ENCODE measurements around the gene MAPK9.
"Not testable (repeated sequence)": the region's sequence is repeated elsewhere in the genome, so short reads cannot be mapped to it uniquely, and the experiment has no call there.

MAPK9 gene

DNA sequence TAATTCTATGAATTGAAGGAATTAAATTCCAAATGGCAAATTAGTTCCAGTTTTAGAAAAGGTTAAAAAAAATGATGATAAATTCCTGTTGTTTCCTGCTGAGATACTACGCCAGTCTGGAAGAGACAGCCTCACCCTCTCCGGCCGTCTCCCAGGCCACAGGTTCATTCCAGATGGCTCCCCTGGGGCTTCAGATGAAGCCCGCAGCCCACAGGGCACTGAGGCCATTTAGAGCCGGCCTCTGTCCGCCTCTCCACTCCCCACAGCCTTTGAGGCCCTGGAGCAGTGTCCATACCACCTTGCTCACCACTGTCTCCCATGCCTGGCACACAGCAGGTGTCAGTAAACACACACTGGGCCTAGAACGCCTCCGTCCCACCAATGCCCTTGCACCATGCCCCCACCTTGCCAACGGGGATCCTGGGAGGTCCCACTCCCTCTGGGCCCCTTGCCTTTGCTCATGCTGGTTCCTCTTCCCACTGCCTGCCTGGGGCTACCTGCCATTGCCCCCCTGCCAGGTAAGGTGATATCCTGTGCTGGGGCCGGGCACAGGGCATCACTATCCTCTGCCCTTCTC, 35.2 kb upstream of the MAPK9 start:
- no peak for DNase-seq (ENCODE audit: low read depth)

- DNase-seq (ENCODE audit: low read depth): no peak
Observed at GRCh38 chr5:180324601-180324950, 32.7 kb upstream of the MAPK9 start.

DNA sequence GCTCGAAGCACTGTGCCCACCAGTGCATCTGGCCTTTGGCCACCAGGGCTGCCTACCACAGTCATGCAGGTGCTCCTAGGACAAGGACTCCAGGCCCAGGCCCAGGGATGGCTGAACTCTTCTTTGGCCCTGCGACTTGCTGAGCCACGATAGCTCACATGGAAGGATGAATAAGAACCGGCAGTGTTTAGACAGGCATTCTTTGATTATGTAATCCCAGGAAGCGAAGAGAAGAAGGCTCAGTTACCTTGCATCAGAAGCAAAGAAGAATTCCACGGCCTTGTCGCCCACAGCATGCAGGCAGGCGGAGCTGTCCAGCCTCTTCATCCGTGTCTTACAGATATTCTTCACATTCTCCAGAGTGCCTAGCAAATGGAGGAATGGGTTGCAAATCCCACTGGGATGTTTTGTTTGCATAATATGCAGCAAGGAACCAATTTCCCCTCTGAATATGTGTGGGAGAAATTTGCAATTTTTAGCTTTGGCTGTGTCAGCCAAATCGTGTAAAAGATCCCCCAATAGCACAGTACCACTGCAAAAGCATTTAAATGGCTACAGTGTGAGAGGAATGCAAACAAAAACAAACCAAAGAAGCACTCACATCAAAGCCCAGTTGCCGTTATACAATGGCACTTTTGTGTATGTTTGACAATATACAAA, 32.2 kb upstream of the MAPK9 start:
- DNase-seq (ENCODE audit: low read depth): no peak

- DNase-seq (ENCODE audit: low read depth): no peak
Observed at GRCh38 chr5:180323160-180323559, 31.3 kb upstream of the MAPK9 start.

GRCh38 chr5:180318456-180319089, 26.7 kb upstream of the MAPK9 start:
- DNase-seq (ENCODE audit: low read depth): no peak

GRCh38 chr5:180316586-180316985, 24.7 kb upstream of the MAPK9 start:
- DNase-seq (ENCODE audit: low read depth): no peak

DNA sequence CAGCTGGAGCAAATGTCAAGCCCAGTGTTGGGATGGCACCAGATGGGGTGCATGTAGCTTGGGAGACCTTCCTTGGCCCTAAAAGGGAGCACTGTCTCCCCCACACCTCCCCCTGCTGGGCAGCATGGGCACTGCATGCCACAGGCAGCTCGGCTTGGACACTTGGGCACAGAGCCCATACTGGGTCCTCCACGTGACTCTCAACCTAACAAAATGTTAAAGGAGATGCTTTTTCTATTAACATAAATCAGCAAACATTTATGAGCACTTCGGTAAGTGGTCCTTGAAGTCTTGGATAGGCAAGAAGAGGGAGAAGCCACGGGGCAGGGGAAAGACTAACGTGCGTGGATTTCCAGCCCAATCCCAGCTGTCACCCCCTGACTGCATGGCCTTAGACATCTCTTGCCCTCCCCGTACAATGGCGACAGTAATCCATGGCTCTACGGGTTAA, 23.9 kb upstream of the MAPK9 start:
- peak; percentile 63 for DNase-seq (ENCODE audit: low read depth)

GRCh38 chr5:180313677-180314505, 22.0 kb upstream of the MAPK9 start:
- DNase-seq (ENCODE audit: low read depth): peak; percentile 63

DNA sequence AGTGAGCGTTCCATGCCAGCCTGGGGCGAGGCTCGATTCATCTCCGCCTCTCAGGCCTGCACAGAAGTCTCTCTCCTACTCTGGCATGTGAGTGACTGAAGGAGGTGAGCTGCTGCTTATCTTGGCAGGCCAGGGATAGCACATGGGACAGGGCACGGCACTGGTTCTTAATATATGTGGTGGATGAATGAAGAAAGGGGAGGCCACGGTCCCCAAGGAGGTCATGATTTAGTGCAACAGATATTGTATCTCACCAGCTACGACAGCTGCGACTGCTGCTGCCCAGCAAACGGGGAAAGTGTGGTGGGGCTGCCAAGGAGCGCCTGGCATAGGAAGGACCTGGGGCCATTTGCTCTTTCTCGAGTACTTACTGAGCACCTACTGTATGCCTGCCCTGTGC, 19.3 kb upstream of the MAPK9 start:
- DNase-seq (ENCODE audit: low read depth): no peak

DNA sequence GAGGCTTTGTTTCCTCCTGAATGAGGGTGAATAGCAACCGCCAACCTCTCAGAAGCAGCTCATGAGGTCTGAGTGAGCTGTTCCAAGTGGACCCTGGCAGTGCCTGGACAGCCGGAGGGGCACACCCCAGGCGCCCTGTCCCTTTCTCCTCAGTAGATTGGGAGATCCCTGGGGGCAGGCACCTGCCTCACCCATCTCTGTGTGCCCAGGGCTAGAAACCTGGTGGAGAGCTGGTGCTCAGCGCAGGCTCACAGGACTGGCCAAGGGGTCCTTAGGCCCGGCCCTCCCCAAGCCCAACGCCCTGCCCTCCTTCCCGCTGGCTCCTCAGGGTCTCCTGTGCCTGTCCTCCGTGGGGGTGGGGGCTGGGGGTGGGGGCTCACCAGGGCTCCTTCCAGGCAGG, 14.9 kb upstream of the MAPK9 start:
- DNase-seq (ENCODE audit: low read depth): no peak

DNA sequence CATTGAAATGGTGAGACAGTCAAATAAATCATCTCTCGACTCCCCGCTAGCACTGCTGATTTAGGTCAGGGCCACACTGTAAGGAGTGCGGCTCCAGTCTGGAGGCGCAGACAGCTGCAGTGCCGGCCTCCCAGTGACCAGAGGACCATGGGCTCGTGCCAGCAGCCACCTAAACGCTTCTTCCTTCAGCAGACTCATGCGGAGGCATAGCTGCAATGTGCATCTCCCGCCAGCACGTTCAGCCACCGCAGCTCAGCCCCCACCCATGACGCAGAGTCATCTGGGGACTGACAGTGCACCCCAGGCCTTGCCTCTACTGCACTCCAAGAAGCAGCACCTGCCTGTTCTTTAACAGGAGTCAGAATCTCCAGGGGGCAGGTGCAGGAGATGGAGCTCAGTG, 13.6 kb upstream of the MAPK9 start:
- no peak for DNase-seq (ENCODE audit: low read depth)

DNA sequence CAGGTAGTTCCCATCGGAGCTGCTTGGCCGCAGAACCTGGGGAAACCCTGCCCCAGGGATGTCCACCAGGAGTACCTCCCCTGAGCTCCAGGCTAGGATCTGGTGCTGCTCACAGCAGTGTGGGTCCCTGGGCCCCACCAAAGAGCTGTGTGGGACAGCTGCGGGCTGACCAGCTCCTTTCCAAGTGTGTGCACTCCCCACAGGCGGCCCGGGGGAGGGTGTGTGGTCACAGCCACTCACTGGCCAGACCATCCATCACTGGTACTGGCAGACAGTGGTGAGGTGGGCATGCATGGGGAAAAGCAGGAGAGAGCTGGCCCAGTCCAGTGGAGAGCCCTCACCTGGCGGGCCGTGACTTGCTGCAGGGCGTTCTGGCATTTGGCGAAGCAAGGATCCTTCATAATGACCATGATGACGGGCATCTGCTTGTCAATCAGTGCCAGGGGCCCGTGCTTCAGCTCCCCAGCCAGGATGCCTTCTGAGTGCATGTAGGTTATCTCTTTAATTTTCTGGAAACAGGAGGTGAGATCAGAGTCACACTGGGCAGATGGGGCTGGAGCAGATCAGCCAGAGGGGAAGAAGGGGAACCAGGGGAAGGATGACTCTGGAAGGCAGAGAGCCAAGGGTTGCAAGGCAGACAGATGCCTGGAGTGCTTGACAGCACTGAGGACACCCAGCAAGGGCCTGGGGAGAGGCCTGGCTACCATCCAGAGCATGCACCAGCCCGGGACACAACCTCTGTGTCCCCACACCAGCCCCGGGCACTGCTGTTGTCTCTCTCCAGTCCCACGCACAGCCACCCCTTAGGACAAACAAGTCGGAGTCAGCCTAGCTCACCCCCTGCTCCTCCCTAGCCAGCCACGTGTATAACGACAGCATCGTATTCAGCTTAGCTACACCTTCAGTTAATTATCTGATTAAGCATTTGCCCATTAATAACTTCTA, 12.8 kb upstream of the MAPK9 start:
- DNase-seq (ENCODE audit: low read depth): no peak

DNA sequence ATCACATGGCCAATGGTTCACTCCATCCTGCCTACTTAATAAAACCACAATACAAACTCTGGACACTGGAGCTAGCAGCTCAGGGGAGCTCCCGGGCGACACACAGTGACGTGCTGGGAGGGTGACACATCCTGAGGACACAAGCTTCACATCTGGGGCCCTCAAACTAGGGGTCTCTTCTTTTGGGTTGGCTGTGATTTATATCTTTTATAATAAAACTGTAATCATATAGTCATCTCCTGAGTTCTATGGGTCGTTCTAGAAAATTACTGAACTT, 12.1 kb upstream of the MAPK9 start:
- no peak for DNase-seq (ENCODE audit: low read depth)

GRCh38 chr5:180303226-180304015, 11.5 kb upstream of the MAPK9 start:
- no peak for DNase-seq (ENCODE audit: low read depth)

- DNase-seq (ENCODE audit: low read depth): no peak
Observed at GRCh38 chr5:180302256-180302655, 10.4 kb upstream of the MAPK9 start.

- no peak for DNase-seq (ENCODE audit: low read depth)
Observed at GRCh38 chr5:180301253-180301652, 9.4 kb upstream of the MAPK9 start.

DNA sequence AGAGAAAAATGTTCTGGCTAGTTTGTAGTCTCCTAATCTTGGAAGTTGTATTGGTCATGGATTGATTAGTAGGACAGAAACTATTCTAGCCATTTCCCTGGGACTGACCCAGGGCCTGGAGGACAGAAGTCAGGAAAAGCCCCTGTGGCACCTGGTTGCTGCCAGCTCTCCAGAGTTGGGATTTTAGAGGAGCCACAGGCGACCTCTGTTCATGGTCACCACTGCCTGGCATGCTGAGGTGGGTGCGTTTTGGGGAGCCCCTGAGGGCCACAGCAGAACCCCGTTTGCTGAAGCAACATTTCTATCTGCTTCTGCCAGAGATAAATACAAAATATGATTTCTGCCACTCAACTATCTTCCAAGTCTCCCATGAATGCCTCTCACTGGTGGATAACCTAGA, 7.6 kb upstream of the MAPK9 start:
- no peak for DNase-seq (ENCODE audit: low read depth)

DNA sequence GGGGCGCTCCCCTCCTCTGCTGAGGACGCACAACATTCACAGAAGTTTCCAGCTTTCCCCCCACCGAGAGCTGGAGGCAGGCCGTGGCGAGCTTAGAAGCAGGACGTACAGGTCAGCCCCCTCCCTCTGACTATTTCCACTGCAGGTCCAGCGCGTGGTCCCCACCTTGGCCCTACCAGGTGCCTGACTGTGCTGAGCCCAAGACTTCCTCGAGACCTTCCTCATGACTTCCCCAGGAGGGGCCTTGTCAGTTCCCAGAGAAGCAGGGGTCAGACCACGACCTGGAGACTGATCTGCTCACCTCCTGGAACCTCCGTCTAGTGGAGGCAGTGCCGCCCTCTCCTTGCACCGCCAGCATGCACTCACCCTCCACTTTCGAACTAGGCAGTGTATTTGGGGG, 7.1 kb upstream of the MAPK9 start:
- not testable (repeated sequence) for DNase-seq (ENCODE audit: low read depth)

GRCh38 chr5:180297587-180298282, 5.9 kb upstream of the MAPK9 start:
- no peak for DNase-seq (ENCODE audit: low read depth)

- no peak for DNase-seq (ENCODE audit: low read depth)
Observed at GRCh38 chr5:180296771-180297170, 4.9 kb upstream of the MAPK9 start.
